ENCODE measurements around the gene AK3. TPM values are rescaled to one million over a fixed set of nuclear protein-coding genes. Genes with fewer than 3 reads are reported as not detected.
A peak's percentile ranks its signal among the peaks of the same experiment; 100 is the strongest.
"Not testable (repeated sequence)": the region's sequence is repeated elsewhere in the genome, so short reads cannot be mapped to it uniquely, and the experiment has no call there.

Gene AK3
- polyA plus RNA-seq, 6 donors from 2014 or later: 22.9 to 31.6 (median 27.2) TPM

DNA sequence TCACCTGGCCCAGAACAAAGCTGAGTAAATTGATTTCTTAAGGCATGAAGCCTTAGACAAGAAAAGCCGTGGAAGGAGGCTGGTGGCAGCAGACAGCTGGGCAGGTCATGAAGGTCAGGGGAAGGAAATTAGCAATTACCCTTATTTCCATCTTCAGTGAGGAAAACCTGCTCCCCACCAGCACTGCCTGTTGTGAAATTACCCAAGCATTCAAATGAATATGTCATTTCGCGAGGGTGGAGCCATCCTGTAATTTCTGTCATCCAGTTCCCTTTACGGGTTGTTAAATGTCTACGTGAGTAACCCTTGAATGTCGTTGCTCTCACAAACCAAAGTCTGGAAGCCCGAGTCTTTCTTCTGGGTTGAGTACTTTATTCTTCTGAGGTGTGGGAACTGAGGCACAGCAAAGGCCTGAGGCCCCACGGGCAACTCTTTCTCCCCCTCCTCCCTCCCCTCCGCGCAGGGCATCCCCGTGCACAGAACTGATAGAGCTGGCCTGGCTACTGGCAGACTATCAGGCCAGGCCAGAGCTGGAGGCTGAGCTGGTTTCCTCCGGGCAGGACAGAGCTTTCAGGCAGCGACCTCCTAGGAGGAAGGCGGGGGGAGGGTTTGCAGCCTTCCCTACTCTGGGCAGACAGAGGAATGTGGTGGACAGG, 22.0 kb upstream of the AK3 start:
- H3K27ac Mint-ChIP-seq: peak overlapping the region in 5 of 6 donors; percentile 0 to 84 (median 16)
- DNase-seq (no peak), ATAC-seq (ENCODE audit: low read depth in 2 of 2) (peak; percentile 48 to 52)
- H3K9me3 Mint-ChIP-seq: no peaks in the 10 kb centered on the region
- peaks cover 0 to 4% (median 0%) of the 10 kb centered on the region in 3 donors for H3K27me3 Mint-ChIP-seq
- H3K36me3 Mint-ChIP-seq: no peaks in the 10 kb centered on the region
- H3K4me3 Mint-ChIP-seq: peak overlapping the region; percentile 76 to 88 (median 82)
- peaks cover 19 to 27% (median 25%) of the 10 kb centered on the region in 3 donors for H3K4me1 Mint-ChIP-seq

- peak overlapping the region in 5 of 6 donors; percentile 0 to 84 (median 16) for H3K27ac Mint-ChIP-seq
- peak overlapping the region; percentile 76 to 88 (median 82) for H3K4me3 Mint-ChIP-seq
- no peaks in the 10 kb centered on the region for H3K36me3 Mint-ChIP-seq
- H3K9me3 Mint-ChIP-seq: no peaks in the 10 kb centered on the region
- peaks cover 0 to 4% (median 0%) of the 10 kb centered on the region in 3 donors for H3K27me3 Mint-ChIP-seq
- ATAC-seq (ENCODE audit: low read depth in 2 of 2): peak; percentile 80 to 86
- peak; percentile 72 for DNase-seq
- H3K4me1 Mint-ChIP-seq: peaks cover 19 to 27% (median 25%) of the 10 kb centered on the region in 3 donors
These were observed 21.3 kb upstream of the AK3 start for GRCh38 chr9:4762108-4762885.

DNA sequence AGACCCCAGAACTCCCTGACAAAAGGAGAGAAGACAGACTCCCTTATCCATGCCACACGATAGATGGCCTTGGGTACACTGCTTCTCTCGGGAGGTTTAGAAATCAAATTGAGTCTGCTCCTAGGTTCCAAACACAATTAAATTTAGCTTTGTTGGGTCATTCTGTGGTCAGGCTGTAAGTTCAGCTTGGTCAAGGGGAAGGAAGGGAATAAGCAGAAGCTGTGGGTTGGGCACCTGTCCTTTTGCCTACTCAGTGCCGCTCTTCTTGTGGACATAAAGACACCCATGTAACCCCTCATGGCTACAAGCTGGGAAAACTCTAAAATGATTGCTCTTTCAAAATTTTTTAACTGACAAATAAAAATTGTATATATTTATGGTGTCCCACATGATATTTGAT, 19.1 kb upstream of the AK3 start:
- no peak for DNase-seq
- Mint-ChIP-seq H3K4me3 (no peak overlapping the region), H3K4me1 (peaks cover 19 to 27% (median 25%) of the 10 kb centered on the region in 3 donors), H3K27me3 (peaks cover 0 to 4% (median 0%) of the 10 kb centered on the region in 3 donors), H3K9me3 (no peaks in the 10 kb centered on the region), H3K27ac (no peak overlapping the region), H3K36me3 (no peaks in the 10 kb centered on the region)
- no peak for ATAC-seq (ENCODE audit: low read depth in 2 of 2)

- ATAC-seq (ENCODE audit: low read depth in 2 of 2) (no peak), DNase-seq (no peak)
- Mint-ChIP-seq H3K9me3 (no peaks in the 10 kb centered on the region), H3K27ac (peak overlapping the region in 1 of 6 donors; percentile 51), H3K27me3 (peaks cover 0 to 4% (median 0%) of the 10 kb centered on the region in 3 donors), H3K4me3 (no peak overlapping the region), H3K4me1 (peaks cover 0 to 8% (median 5%) of the 10 kb centered on the region in 3 donors), H3K36me3 (no peaks in the 10 kb centered on the region)
These were observed 15.4 kb upstream of the AK3 start for GRCh38 chr9:4756420-4756819.

- H3K9me3 Mint-ChIP-seq: peaks cover 0 to 4% (median 0%) of the 10 kb centered on the region in 7 donors
- peaks cover 0 to 4% (median 0%) of the 10 kb centered on the region in 3 donors for H3K27me3 Mint-ChIP-seq
- H3K4me1 Mint-ChIP-seq: peaks cover 0 to 8% (median 5%) of the 10 kb centered on the region in 3 donors
- no peak for DNase-seq
- peak overlapping the region in 1 of 6 donors; percentile 21 for H3K27ac Mint-ChIP-seq
- no peaks in the 10 kb centered on the region for H3K36me3 Mint-ChIP-seq
- ATAC-seq (ENCODE audit: low read depth in 2 of 2): no peak
- H3K4me3 Mint-ChIP-seq: no peak overlapping the region
These were observed 14.1 kb upstream of the AK3 start for GRCh38 chr9:4755026-4755609.

GRCh38 chr9:4754530-4754929, 13.5 kb upstream of the AK3 start:
- not testable (repeated sequence) for H3K4me3 Mint-ChIP-seq
- H3K27ac Mint-ChIP-seq: peak overlapping the region in 2 of 6 donors; percentile 53 to 94

DNA sequence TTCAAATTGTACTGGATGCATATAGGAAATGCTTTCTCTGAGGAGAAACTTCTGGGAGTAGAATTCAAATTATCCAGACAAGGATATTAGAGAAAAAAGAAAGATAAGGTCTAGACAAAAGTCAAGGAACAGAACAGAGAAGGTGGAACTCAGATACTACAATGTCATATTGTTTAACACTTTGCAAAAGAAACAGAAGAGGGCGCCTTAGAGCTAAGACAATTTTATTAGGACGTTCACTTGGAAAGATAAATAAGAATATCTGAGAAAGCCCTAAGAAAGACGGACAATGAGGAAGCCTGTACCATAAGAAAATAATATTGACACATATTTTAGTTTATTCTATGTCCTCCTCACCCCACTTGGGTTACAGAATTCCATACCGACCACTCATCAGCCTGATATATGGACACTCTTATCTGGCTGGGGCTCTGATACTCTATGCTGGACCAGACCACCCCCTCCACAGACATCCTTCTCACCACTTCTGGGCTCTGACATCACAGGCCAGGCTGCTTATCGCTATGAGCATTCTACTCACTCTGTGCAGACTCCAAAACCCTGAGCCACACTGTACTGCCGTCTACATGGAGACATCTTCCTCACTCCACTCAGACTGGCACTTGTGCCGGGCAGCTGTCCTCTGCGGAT, 9.1 kb upstream of the AK3 start:
- no peaks in the 10 kb centered on the region for H3K4me1 Mint-ChIP-seq
- H3K27ac Mint-ChIP-seq: peak overlapping the region in 1 of 6 donors; percentile 28
- peak; percentile 17 for DNase-seq
- no peaks in the 10 kb centered on the region for H3K27me3 Mint-ChIP-seq
- peak overlapping the region in 1 of 8 donors; percentile 5 for H3K4me3 Mint-ChIP-seq
- H3K9me3 Mint-ChIP-seq: peaks cover 0 to 4% (median 0%) of the 10 kb centered on the region in 7 donors
- H3K36me3 Mint-ChIP-seq: no peaks in the 10 kb centered on the region
- peak in 1 of 2 donors; percentile 45 for ATAC-seq (ENCODE audit: low read depth in 2 of 2)

More at GRCh38 chr9:4754530-4754929, 13.5 kb upstream of the AK3 start:
- ATAC-seq (ENCODE audit: low read depth in 2 of 2); H3K27me3 Mint-ChIP-seq; H3K4me1 Mint-ChIP-seq; DNase-seq; H3K9me3 Mint-ChIP-seq; H3K36me3 Mint-ChIP-seq: not testable (repeated sequence)

- Mint-ChIP-seq H3K4me3 (no peak overlapping the region), H3K27ac (no peak overlapping the region), H3K9me3 (peaks cover 0 to 4% (median 0%) of the 10 kb centered on the region in 7 donors), H3K4me1 (no peaks in the 10 kb centered on the region), H3K36me3 (no peaks in the 10 kb centered on the region), H3K27me3 (no peaks in the 10 kb centered on the region)
- no peak for ATAC-seq (ENCODE audit: low read depth in 2 of 2)
- DNase-seq: no peak
These were observed 7.6 kb upstream of the AK3 start for GRCh38 chr9:4748612-4749011.

DNA sequence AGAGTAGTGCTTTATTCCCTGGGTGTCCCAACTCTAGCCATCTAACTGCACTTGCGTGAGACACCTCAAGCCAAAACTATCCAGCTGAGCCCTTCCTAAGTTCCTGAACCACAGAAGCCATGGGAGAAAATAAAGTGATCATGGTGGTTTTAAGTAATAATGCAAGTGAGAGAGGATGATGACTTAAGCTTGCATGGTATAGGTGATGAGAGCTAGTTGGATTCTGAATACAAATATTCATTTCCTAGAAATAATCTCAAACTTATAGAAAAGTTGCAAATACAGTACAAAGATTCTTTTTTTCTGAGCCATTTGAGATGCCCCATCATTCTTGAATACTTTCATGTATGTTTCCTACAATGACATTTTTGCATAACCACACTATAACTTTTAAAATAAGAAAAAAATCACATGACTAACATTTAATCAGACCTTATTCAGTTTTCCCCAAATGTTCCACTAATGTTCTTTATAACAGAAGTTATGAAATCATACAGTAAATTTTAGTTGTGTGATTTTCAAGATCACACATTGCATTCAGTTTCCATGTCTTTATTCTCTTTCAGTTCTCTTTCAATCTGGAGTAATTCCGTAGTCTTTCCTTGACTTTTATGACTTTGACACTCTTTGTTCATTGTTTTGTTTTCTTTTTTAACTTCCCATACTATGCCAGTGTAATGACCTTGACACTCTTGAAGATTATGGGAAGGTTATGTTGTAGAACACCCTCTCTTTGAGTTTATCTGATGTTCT, 5.5 kb upstream of the AK3 start:
- H3K27ac Mint-ChIP-seq: peak overlapping the region in 2 of 6 donors; percentile 50 to 80
- peaks cover 0 to 4% (median 0%) of the 10 kb centered on the region in 7 donors for H3K9me3 Mint-ChIP-seq
- H3K4me1 Mint-ChIP-seq: peaks cover 0 to 7% (median 5%) of the 10 kb centered on the region in 3 donors
- H3K36me3 Mint-ChIP-seq: no peaks in the 10 kb centered on the region
- ATAC-seq (ENCODE audit: low read depth in 2 of 2) (no peak), DNase-seq (no peak)
- peak overlapping the region in 1 of 8 donors; percentile 6 for H3K4me3 Mint-ChIP-seq
- no peaks in the 10 kb centered on the region for H3K27me3 Mint-ChIP-seq

DNA sequence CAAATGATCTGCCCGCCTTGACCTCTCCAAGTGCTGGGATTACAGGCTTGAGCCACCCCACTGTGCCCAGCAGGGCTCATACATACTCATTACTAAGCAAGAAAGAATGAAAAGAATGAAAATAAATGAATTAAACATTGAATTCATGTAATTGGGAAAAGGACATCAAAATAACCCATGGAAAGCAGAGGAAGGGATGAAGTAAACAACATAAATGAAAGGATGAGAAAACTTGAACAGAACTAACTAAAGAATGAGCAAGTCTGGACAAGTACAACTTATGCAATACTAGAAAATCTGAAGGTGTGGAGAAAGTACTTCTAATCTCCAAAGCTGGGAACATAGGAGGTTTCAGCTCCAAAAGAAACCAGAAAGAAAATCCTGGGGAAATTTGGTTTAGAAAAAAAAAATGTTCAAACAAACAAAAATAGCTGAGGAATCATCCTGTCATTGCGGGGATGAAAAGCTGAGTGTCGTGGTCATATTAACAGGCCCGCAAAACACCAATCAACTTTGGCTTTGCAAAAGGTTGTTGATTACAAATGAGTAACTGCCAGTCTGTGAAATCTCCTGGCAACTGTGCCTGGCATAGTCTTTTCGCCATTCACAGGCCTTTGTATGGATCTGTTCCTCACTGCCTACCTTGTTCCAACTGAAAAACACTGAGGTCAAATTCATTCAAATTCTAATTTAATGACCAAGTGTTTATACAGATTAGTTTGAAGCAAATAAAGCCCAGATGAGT, 2.3 kb upstream of the AK3 start:
- peak overlapping the region in 3 of 8 donors; percentile 9 to 98 (median 64) for H3K4me3 Mint-ChIP-seq
- DNase-seq (no peak), ATAC-seq (ENCODE audit: low read depth in 2 of 2) (no peak)
- peak overlapping the region in 3 of 6 donors; percentile 5 to 35 (median 13) for H3K27ac Mint-ChIP-seq
- peaks cover 15 to 27% (median 16%) of the 10 kb centered on the region in 3 donors for H3K4me1 Mint-ChIP-seq
- H3K36me3 Mint-ChIP-seq: no peaks in the 10 kb centered on the region
- no peaks in the 10 kb centered on the region for H3K27me3 Mint-ChIP-seq
- no peaks in the 10 kb centered on the region for H3K9me3 Mint-ChIP-seq

DNA sequence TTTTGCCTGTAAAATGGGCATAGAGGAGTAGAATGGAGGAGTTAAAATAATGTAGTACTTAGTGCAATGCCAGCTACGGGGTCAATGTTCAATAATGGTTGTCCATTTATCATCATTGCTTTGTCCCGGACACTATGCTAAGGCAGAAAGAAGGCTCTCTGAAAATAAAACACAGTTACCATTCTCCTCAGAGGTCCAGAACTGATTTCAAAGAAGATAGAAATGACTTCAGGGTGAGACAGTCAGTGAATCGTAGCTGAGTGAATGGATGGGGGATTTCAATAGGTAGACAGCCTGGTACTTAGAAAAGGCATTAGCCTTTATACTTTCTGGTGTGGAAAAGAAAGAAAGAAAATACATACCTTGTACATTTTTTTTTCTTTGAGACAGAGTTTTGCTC, 1.2 kb upstream of the AK3 start:
- no peak for DNase-seq
- Mint-ChIP-seq H3K9me3 (no peaks in the 10 kb centered on the region), H3K27me3 (no peaks in the 10 kb centered on the region), H3K27ac (peak overlapping the region in 3 of 6 donors; percentile 16 to 57 (median 49)), H3K4me3 (peak overlapping the region; percentile 82 to 99 (median 94)), H3K4me1 (peaks cover 15 to 29% (median 16%) of the 10 kb centered on the region in 3 donors), H3K36me3 (no peaks in the 10 kb centered on the region)
- ATAC-seq (ENCODE audit: low read depth in 2 of 2): no peak

All from naive B cell (primary cell).